ENCODE results near the gene SLC2A4RG.

- TF ChIP-seq CTCF (IDR thresholded peaks at IDR 0.05): no peak
- no peak for TF ChIP-seq POLR2AphosphoS5 (IDR thresholded peaks at IDR 0.05)
- no peak for TF ChIP-seq EP300 (IDR thresholded peaks at IDR 0.05)
Observed at GRCh38 chr20:63787749-63788148, 48.2 kb downstream of the SLC2A4RG start.
